ENCODE measurements around the gene PBX1. TPM values are rescaled to one million over a fixed set of nuclear protein-coding genes. Genes with fewer than 3 reads are reported as not detected.

The PBX1 gene
- total and polyA plus RNA-seq, 2 experiments from 2014 or later, result 40.0 to 104 TPM

GRCh38 chr1:164823486-164824279, 264.7 kb downstream of the PBX1 start (continued):
- TF ChIP-seq ZNF331 (CRISPR knock-in tag; IDR thresholded peaks at IDR 0.05; ENCODE audit: low read depth), result no peak
- no peak for TF ChIP-seq ZNF114 (CRISPR knock-in tag; IDR thresholded peaks at IDR 0.05)
- TF ChIP-seq POLR2AphosphoS5 (IDR thresholded peaks at IDR 0.05; ENCODE audit: low read depth), result no peak
- TF ChIP-seq ETS1 (IDR thresholded peaks at IDR 0.05), result no peak
- TF ChIP-seq CREB1 (CRISPR knock-in tag; IDR thresholded peaks at IDR 0.05; ENCODE audit: low read depth), result no peak

- H3K4me1 ChIP-seq (ENCODE audit: insufficient read depth), result no peaks in the 10 kb centered on the region
- H3K4me3 Mint-ChIP-seq, result no peak overlapping the region
- no peak overlapping the region for H3K4me3 ChIP-seq
- H3K27ac ChIP-seq (ENCODE audit: low read depth), result peak overlapping the region; percentile 35; the same call in 1 of the 2 replicates
- DNase-seq (ENCODE audit: low spot score) (no peak), ATAC-seq (no peak)
- H3K36me3 Mint-ChIP-seq (ENCODE audit: low read depth), result peaks cover 45% of the 10 kb centered on the region
- H3K4me1 Mint-ChIP-seq, result peaks cover 8% of the 10 kb centered on the region
- H3K36me3 ChIP-seq (ENCODE audit: insufficient read depth), result peaks cover 7% of the 10 kb centered on the region; the same call in 1 of the 2 replicates
- no peak overlapping the region for H3K27ac Mint-ChIP-seq
- H3K9me2 ChIP-seq (ENCODE audit: insufficient read depth), result no peaks in the 10 kb centered on the region
- no peaks in the 10 kb centered on the region for H3K9me3 Mint-ChIP-seq
- H2AFZ ChIP-seq, result no peak overlapping the region
- H3K4me2 ChIP-seq, result no peak overlapping the region
- no peaks in the 10 kb centered on the region; the same call in 1 of the 2 replicates for H3K79me2 ChIP-seq (replicated peaks; ENCODE audit: insufficient read depth)
- no peaks in the 10 kb centered on the region; the same call in none of the 2 replicates for H4K20me1 ChIP-seq (replicated peaks; ENCODE audit: insufficient read depth)
- H3K27me3 Mint-ChIP-seq (ENCODE audit: insufficient read depth, low read depth, poor library complexity), result peaks cover 2% of the 10 kb centered on the region
- H3F3A ChIP-seq (replicated peaks; ENCODE audit: low read depth), result no peaks in the 10 kb centered on the region
- no peaks in the 10 kb centered on the region for H3K27me3 ChIP-seq (ENCODE audit: insufficient read depth)
- TF ChIP-seq STAT1 (IDR thresholded peaks at IDR 0.05; ENCODE audit: unreplicated experiment) (no peak), EZH2 (IDR thresholded peaks at IDR 0.05; ENCODE audit: low read depth, unreplicated experiment) (no peak), EZH2phosphoT487 (IDR thresholded peaks at IDR 0.05; ENCODE audit: unreplicated experiment) (no peak), ZNF331 (CRISPR knock-in tag; IDR thresholded peaks at IDR 0.05; ENCODE audit: low read depth) (no peak), POLR2AphosphoS5 (IDR thresholded peaks at IDR 0.05; ENCODE audit: low read depth) (no peak), ETS1 (IDR thresholded peaks at IDR 0.05) (no peak), CREB1 (CRISPR knock-in tag; IDR thresholded peaks at IDR 0.05; ENCODE audit: low read depth) (no peak), REST (IDR thresholded peaks at IDR 0.05; ENCODE audit: unreplicated experiment) (no peak), JUNB (IDR thresholded peaks at IDR 0.05; ENCODE audit: unreplicated experiment) (no peak), NANOG (IDR thresholded peaks at IDR 0.05; ENCODE audit: borderline replicate concordance) (no peak), ZNF114 (CRISPR knock-in tag; IDR thresholded peaks at IDR 0.05) (no peak), ZNF462 (CRISPR knock-in tag; IDR thresholded peaks at IDR 0.05) (no peak)
Measured at GRCh38 chr1:164824542-164824941, 265.6 kb downstream of the PBX1 start.

All from GM23338 (cell line).